ENCODE results near the gene TREML1.
"Not testable (repeated sequence)": the region's sequence is repeated elsewhere in the genome, so short reads cannot be mapped to it uniquely, and the experiment has no call there.

The TREML1 gene

DNA sequence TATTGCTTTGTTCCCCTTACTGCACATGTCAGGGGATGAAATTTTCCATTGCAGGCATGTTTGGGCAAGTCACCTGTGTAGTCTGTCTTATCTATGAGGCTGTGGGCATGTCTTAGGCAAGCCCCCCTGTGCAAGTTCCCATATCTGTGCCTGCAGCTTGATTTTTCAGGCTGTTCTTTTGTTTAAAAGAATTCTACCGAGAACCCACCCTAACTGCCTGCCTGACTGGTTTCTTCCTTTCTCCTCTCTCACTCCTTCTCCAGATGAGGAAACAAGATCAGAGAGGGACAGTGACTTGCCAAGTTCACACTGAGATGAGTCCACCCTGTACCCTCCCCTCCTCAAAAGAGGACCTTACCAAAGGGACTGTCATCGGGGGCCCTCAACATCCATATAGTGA lies 35.8 kb upstream of the TREML1 start:
- Mint-ChIP-seq H3K27me3 (ENCODE audit: low read depth) (peaks cover 30% of the 10 kb centered on the region), H3K4me1 (no peaks in the 10 kb centered on the region), H3K4me3 (no peak overlapping the region), H3K36me3 (ENCODE audit: low read depth) (no peaks in the 10 kb centered on the region), H3K27ac (no peak overlapping the region), H3K9me3 (peaks cover 4% of the 10 kb centered on the region)
- TF ChIP-seq, protein P1, sequence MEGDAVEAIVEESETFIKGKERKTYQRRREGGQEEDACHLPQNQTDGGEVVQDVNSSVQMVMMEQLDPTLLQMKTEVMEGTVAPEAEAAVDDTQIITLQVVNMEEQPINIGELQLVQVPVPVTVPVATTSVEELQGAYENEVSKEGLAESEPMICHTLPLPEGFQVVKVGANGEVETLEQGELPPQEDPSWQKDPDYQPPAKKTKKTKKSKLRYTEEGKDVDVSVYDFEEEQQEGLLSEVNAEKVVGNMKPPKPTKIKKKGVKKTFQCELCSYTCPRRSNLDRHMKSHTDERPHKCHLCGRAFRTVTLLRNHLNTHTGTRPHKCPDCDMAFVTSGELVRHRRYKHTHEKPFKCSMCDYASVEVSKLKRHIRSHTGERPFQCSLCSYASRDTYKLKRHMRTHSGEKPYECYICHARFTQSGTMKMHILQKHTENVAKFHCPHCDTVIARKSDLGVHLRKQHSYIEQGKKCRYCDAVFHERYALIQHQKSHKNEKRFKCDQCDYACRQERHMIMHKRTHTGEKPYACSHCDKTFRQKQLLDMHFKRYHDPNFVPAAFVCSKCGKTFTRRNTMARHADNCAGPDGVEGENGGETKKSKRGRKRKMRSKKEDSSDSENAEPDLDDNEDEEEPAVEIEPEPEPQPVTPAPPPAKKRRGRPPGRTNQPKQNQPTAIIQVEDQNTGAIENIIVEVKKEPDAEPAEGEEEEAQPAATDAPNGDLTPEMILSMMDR (IDR thresholded peaks at IDR 0.05; ENCODE audit: unreplicated experiment in 3 of 3): no peak

DNA sequence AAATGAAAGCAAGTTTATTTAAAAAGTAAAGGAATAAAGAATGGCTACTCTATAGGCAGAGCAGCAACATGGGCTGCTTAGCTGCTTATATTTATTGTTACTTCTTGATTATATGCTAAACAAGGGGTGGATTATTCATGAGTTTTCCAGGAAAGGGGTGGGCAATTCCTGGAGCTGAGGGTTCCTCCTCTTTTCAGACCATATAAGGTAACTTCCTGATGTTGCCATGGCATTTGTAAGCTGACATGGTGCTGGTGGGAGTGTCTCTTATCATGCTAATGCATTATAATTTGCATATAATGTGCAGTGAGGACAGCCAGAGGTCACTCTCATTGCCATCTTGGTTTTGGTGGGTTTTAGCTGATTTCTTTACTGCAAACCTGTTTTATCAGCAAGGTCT lies 34.9 kb upstream of the TREML1 start:
- H3K27ac Mint-ChIP-seq; H3K4me3 Mint-ChIP-seq; H3K4me1 Mint-ChIP-seq; H3K36me3 Mint-ChIP-seq (ENCODE audit: low read depth); H3K9me3 Mint-ChIP-seq: not testable (repeated sequence)
- H3K27me3 Mint-ChIP-seq (ENCODE audit: low read depth): peaks cover 25% of the 10 kb centered on the region

DNA sequence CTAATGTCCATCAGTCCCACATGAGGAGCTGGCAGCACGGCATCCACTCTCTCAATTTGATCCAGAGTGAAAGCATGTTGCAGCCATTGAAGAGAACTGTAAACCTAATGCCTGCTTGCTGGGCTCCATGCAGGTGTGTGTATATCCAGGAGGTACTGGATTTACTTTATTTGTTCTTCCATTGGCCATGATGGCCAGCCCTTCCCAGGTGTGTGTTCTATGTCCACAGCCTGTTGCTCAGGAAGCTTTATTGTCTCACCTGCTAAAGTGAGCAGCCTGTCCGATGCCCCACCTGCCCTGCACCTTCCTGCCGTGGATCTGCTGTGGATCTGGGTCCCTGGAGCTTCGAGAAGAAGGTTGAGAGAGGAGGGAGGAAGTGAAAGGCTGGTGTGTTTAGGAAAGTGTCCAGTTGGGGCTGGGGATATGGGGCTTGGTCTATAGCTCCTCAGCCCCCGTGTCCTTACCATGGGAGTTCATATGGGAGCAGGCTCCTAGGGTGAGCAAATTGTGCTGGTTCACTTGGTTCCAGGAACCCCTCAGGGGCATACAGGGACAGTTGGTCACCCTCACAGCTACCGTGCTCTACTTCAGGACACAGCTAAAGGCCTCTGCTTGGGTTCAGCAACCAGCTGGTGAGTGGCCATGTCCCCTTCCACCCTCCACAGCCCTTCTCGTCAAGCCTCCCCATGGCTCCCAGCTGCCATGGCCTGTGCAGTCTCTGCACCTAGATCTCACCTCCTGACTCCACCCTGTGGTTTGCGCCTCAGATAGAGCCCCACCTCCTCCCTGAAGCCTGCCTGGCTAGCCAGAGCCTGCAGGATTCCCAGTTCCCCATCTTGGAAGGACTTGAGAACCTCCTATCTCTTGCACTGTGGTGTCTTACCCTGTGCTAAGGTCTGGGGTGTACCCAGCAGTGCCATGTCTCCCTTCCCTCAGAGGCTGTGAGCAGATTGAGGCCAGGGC lies 34.1 kb upstream of the TREML1 start:
- H3K9me3 Mint-ChIP-seq: peaks cover 4% of the 10 kb centered on the region
- peaks cover 18% of the 10 kb centered on the region for H3K27me3 Mint-ChIP-seq (ENCODE audit: low read depth)
- TF ChIP-seq, protein P1 (IDR thresholded peaks at IDR 0.05; ENCODE audit: unreplicated experiment in 3 of 3): no peak
- no peaks in the 10 kb centered on the region for H3K4me1 Mint-ChIP-seq
- no peak overlapping the region for H3K4me3 Mint-ChIP-seq
- H3K27ac Mint-ChIP-seq: no peak overlapping the region
- H3K36me3 Mint-ChIP-seq (ENCODE audit: low read depth): no peaks in the 10 kb centered on the region

DNA sequence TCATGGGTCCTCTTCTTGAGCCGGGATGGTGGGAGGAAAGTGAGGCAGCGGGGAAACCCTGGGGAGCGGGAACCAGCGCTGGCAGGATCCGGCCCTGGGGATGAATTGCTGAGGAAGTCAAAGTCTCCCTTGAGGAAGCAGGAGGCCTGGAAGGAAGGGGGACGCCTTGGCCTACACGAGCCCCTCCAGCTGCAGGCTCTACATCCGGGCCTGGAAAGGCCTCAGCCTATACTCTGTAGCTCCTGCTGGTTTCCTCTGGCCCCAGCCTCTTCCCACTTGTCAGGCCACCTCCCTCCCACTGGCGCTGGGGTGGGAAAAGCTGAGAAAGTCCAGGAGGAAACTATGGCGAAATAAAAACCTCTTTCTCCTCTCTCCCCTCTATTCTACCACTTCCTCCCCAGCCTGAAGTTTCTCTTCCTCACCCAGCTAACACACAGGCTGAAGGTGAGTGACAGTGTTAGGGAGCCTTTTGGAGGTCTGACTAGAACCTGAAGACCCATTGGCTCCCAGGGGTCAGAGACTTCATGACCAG lies 31.9 kb upstream of the TREML1 start:
- H3K4me1 Mint-ChIP-seq: no peaks in the 10 kb centered on the region
- TF ChIP-seq, protein P1 (IDR thresholded peaks at IDR 0.05; ENCODE audit: unreplicated experiment in 3 of 3): no peak
- H3K4me3 Mint-ChIP-seq: no peak overlapping the region
- peaks cover 5% of the 10 kb centered on the region for H3K27me3 Mint-ChIP-seq (ENCODE audit: low read depth)
- no peak overlapping the region for H3K27ac Mint-ChIP-seq
- H3K9me3 Mint-ChIP-seq: peaks cover 4% of the 10 kb centered on the region
- no peaks in the 10 kb centered on the region for H3K36me3 Mint-ChIP-seq (ENCODE audit: low read depth)

DNA sequence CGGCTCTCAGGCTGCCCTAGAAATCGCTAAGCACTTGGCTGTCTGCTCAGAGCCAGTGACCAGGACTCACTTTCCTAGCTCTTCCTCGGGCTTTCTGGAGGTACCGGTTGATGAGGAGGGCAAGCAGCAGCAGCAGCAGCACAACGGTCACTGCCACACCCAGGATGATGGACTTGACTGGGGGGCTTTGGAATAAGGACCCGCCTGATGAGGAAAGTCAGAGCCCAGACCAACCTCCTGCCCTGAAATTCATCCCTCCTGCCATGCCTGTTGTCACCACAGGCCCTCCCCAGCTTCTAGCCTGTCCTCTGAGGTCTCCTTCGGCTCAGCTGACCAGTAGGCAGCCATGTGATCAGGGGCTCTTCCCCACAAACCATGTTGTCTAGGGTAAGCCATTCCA lies 30.6 kb upstream of the TREML1 start:
- Mint-ChIP-seq H3K27ac (no peak overlapping the region), H3K36me3 (ENCODE audit: low read depth) (no peaks in the 10 kb centered on the region), H3K27me3 (ENCODE audit: low read depth) (peaks cover 7% of the 10 kb centered on the region), H3K4me1 (no peaks in the 10 kb centered on the region), H3K4me3 (no peak overlapping the region), H3K9me3 (peaks cover 4% of the 10 kb centered on the region)
- TF ChIP-seq, protein P1 (IDR thresholded peaks at IDR 0.05; ENCODE audit: unreplicated experiment in 3 of 3): no peak

DNA sequence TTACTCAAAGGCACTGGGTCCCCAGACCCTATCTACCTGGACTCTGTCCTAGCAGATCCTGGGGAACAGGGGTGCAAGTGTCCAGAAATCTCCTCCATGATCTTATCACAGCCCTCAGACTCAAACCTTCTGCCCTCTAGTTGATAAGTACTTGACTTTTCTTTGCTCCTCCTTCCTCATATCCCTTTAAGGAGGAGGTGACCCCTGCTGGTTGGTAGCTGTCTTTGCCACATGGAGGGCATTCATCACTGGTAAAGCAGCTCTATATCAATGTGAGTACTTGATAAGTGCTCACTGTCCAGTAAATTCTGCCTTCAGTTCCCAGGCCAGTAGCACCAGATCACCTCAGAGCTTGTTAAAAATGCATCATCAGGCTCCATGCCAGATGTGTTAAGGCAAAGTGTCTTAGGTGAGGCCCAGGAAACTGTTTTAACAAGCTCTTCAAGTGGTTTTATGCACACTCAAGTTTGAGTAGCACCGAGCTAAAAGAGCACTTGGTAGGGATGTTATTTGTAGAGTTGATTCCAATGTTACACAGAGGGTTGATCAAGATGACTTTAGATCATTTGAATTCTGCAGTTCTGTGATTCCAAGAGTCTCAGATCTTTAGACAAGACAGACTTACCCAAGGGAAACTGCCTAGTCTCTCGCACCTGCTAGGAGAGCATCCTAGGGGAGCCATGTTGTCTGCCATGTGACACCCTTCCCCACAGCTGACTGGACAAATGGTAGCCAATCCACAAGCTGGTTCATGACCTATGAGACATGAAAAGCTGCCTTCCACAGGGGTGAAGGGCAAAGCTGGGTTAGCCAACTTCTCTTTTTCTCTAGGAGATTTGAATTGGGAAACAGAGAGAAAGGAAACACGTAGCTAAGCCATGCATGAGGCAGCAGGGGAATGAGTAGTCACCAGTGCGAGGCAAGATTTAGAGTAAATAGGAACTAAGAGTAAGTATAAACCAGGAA lies 28.2 kb upstream of the TREML1 start:
- Mint-ChIP-seq H3K36me3 (ENCODE audit: low read depth) (no peaks in the 10 kb centered on the region), H3K4me3 (no peak overlapping the region), H3K9me3 (no peaks in the 10 kb centered on the region), H3K27ac (no peak overlapping the region), H3K27me3 (ENCODE audit: low read depth) (peaks cover 5% of the 10 kb centered on the region), H3K4me1 (no peaks in the 10 kb centered on the region)
- TF ChIP-seq, protein P1 (IDR thresholded peaks at IDR 0.05; ENCODE audit: unreplicated experiment in 3 of 3): peak; percentile 44 to 58 (median 48)
